Parietal lobe (tissue), 1 donor: ENCODE results near the gene ZNF711. TPM values are rescaled to one million over a fixed set of nuclear protein-coding genes. Genes with fewer than 3 reads are reported as not detected.

Experiments
- total RNA-seq: library from RNA; depleted of rRNA; stranded (reverse); fragments of >200 nt; gene quantifications from one replicate; pipeline ENCODE4 v1.2.3, GENCODE V29; 2014

Gene ZNF711
- 148 TPM for total RNA-seq

DNA sequence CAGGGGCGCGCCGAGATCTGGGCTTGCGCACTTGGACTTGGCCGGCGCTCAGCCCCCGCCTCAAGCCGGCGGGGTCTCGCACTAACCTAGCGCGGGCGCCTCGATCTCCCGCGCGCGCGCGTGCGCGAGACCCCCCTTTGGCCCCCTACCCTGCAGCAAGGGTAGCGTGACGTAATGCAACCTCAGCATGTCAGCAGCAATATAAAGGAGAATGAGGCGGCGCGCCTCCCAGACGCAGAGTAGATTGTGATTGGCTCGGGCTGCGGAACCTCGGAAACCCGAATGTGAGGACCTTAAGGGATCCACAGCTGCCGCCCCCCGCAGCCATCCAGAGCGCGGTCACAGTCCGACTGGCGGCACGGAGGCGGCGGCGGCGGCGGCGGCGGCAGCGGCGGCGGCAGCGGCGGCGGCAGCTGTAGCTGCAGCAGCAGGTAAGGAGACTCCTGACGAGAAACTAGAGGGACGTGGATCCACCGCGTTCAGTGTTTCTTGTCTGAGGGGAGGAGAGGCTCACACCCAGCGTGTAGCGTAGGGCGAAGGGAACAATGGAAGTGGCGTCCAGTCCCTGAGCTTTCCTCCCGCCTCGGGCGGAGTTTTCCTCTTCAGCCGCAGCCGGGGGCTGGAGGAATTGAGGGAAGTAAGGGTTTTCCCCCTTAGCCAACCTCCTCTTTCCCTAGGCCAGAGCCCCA lies at the start of gene ZNF711, which contains the start of gene SATL1:
Gene ZNF711, plus strand, starts transcription at position 231 of the 689 bp plus-strand sequence. CDS start 3,582 bp downstream, outside the sequence.
Gene SATL1, minus strand, starts transcription at position 19 of the 689 bp plus-strand sequence. CDS start 134,811 bp downstream, outside the sequence.

Other genes starting within 250 kb of the ZNF711 start
- 7.8 TPM for gene APOOL, start 240.1 kb upstream of the ZNF711 start, total RNA-seq
- 3.1 TPM for gene SATL1, start 212 bp upstream of the ZNF711 start, total RNA-seq
- not detected for gene POF1B, start 135.7 kb downstream of the ZNF711 start, total RNA-seq